ENCODE measurements around the gene DCHS2. TPM values are rescaled to one million over a fixed set of nuclear protein-coding genes. Genes with fewer than 3 reads are reported as not detected.

The DCHS2 gene, protein sequence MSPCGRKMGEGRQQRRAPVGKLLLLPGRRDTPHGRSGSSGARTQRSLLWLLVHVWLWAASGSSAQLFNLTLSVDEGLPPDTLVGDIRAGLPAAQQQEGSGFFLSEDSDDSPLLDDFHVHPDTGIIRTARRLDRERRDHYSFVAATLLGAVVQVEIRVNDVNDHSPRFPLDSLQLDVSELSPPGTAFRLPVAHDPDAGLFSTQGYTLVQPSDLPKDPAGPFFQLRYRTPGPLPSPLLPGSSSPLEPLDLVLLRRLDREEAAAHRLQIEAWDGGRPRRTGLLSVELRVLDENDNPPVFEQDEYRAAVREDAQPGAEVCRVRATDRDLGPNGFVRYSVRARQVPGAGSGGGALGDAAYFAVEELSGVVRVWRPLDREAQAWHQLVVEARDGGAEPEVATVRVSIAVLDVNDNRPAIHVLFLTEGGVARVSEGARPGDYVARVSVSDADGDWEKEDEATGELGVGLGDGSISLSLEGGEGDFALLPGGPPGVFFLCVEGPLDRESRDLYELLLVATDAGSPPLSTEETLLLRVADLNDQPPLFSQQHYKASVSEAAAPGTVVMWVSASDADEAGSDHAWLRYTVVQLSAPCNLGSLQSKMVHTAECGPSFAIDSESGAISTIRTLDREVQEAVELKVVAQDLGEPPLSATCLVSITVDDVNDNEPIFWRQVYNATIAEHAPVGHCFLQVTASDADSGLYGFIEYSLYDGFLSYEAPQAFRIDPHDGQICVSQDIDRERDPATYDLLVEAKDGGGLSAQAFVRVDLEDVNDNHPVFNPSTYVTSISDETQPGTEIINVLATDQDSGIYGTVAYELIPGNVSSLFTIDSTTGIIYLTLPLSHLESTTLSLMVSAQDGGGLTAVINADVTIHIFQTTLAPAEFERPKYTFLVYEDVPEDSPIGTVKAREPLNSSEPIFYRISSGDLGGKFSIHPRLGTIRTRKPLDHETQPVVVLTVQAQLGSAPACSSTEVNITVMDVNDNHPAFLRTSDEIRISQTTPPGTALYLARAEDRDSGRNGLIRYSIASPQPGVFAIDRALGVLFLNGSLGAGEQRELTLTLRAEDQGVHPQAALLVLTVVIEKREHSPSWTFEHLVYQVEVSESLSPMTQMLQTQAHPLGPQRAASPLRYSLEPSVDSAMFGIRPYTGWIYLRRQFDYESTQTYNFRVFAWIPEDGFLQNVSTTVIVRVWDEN (N-terminal part only)
- total RNA-seq (2022), result not detected in 2 replicates
- Bru-seq, nascent RNA, result percentile 2 among the genes with signal in this experiment
- BruChase-seq, experiment 1, labeled RNA remaining after a 2-hour chase, result percentile 6 among the genes with signal in this experiment
- BruChase-seq, experiment 2, labeled RNA remaining after a 6-hour chase, result percentile 9 among the genes with signal in this experiment
- long read RNA-seq, result 0 reads

DNA sequence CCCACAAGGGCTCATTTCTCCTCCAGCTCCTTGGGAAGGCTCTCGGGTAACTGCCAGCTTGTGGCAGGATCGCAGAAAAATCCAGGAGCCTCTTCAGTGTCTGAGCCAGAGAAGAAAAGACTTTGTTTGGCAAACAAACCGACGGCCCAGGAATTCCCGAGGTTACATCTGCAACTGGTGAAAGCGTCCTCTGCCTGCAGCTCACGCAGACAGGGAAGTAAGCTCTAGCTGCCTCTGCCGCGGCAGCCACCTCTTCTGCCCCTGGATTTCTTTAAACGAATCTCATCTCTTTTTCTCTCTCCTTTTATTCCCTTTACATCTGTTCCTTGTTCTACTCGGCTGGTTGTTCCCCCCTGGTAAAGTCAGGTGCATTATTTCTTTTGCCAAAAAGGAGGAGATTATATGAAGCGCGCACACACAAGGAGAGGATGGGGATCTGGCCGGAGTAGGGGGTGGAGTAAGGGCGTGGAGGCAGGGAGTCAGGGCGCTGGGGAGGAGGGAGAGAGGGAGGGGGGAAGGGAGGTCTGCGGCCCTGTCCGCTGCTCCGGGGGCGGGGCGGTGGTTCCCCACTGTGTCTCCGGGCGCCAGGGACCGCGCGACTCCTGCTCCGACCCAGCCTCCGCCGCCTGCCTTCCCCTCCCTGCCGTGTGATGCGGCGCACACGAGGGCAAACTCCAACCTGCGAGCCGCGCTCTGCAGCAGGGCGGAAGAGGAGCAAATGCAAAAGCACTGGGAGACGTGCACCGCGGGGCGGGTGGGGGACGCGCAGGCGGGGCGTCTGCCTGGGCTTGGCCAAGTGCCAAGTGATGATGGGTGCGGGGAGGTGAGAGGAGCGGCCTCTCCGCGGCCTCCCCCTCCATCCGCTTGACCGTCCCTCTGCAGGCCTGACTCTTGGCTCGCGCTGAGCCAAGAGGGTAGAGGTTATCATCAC is at the start of gene DCHS2:
Gene DCHS2, minus strand, starts transcription at position 459 of the 931 bp plus-strand sequence. Its CDS starts 444 bp downstream, at position 15.
- peak; percentile 42 to 49 for DNase-seq
- H3K4me1 Mint-ChIP-seq (ENCODE audit: low read depth, unreplicated experiment), result no peaks in the 10 kb centered on the region
- peaks cover 4% of the 10 kb centered on the region for H3K36me3 Mint-ChIP-seq (ENCODE audit: insufficient read depth, unreplicated experiment)
- intact Hi-C loops (cut with micrococcal nuclease; ENCODE audit: unreplicated experiment), result loop anchor here (2.0 kb wide), 1 partner anchor 15 kb away; no protein-coding TSS in a partner anchor
- no TSS peak for BruUV-seq (replicated peaks)
- Histone ChIP-seq H3K9me3 (no peaks in the 10 kb centered on the region), H3K4me1 (no peaks in the 10 kb centered on the region), H3K36me3 (ENCODE audit: control insufficient read depth, insufficient read depth, low read length) (no peaks in the 10 kb centered on the region), H3K4me3 (ENCODE audit: low read depth, low read length) (peak within 1 kb of the TSS; percentile 26), H3K27me3 (replicated peaks; ENCODE audit: control insufficient read depth, insufficient read depth, low read length) (peaks cover 2% of the 10 kb centered on the region)
- ChIA-PET POLR2A (no interaction called here), CTCF (interaction anchor here (0.8 kb wide), 1 partner anchor 75 kb away, joined by 3 read pairs; no protein-coding TSS in a partner anchor)
- TF ChIP-seq CTCF (IDR thresholded peaks at IDR 0.05; ENCODE audit: insufficient read depth in 1 of 2, low read depth in 1 of 2, low read length in 1 of 2, severe bottlenecking in 1 of 2, unreplicated experiment in 1 of 2), result no peak
- no peak within 1 kb of the TSS for H3K27ac Mint-ChIP-seq (ENCODE audit: unreplicated experiment)
- peaks cover 20% of the 10 kb centered on the region for H3K27me3 Mint-ChIP-seq (ENCODE audit: insufficient read depth, unreplicated experiment)
- peak within 1 kb of the TSS; percentile 73 for H3K4me3 Mint-ChIP-seq (ENCODE audit: unreplicated experiment)
- H3K9me3 Mint-ChIP-seq (ENCODE audit: unreplicated experiment), result no peaks in the 10 kb centered on the region

GRCh38 chr4:154534296-154534695 is 42.7 kb upstream of the DCHS2 start:
- H3K36me3 Mint-ChIP-seq (ENCODE audit: insufficient read depth, unreplicated experiment), result peaks cover 10% of the 10 kb centered on the region

More at GRCh38 chr4:154534296-154534695, 42.7 kb upstream of the DCHS2 start:
- ChIA-PET POLR2A (interaction anchor here (0.6 kb wide), 1 partner anchor 16 kb away, joined by 3 read pairs; the partner anchor contains the start of gene PLRG1), CTCF (no interaction called here)
- Histone ChIP-seq H3K36me3 (ENCODE audit: control insufficient read depth, insufficient read depth, low read length) (no peaks in the 10 kb centered on the region), H3K4me1 (no peaks in the 10 kb centered on the region), H3K9me3 (no peaks in the 10 kb centered on the region), H3K27me3 (replicated peaks; ENCODE audit: control insufficient read depth, insufficient read depth, low read length) (no peaks in the 10 kb centered on the region), H3K4me3 (ENCODE audit: low read depth, low read length) (no peak overlapping the region)
- BruUV-seq (replicated peaks), result no TSS peak
- H3K9me3 Mint-ChIP-seq (ENCODE audit: unreplicated experiment), result no peaks in the 10 kb centered on the region
- no peak overlapping the region for H3K4me3 Mint-ChIP-seq (ENCODE audit: unreplicated experiment)
- intact Hi-C loops (cut with micrococcal nuclease; ENCODE audit: unreplicated experiment), result no loop called here
- H3K4me1 Mint-ChIP-seq (ENCODE audit: low read depth, unreplicated experiment), result no peaks in the 10 kb centered on the region
- no peak for DNase-seq
- H3K27me3 Mint-ChIP-seq (ENCODE audit: insufficient read depth, unreplicated experiment), result no peaks in the 10 kb centered on the region
- TF ChIP-seq CTCF (IDR thresholded peaks at IDR 0.05; ENCODE audit: insufficient read depth in 1 of 2, low read depth in 1 of 2, low read length in 1 of 2, severe bottlenecking in 1 of 2, unreplicated experiment in 1 of 2), result no peak
- no peak overlapping the region for H3K27ac Mint-ChIP-seq (ENCODE audit: unreplicated experiment)
